HG03575 (cell line): Measurements from ENCODE around the gene METRN.
"Not testable (repeated sequence)": the region's sequence is repeated elsewhere in the genome, so short reads cannot be mapped to it uniquely, and the experiment has no call there.

Experiments used
- ATAC-seq: cut with Tn5 transposase; IDR thresholded peaks from one replicate; pipeline ENCODE4 v1.9.1; 2021; ENCODE audit not compliant: unreplicated experiment, insufficient number of reproducible peaks, low FRiP score; ENCODE audit errors: extremely low read depth

Gene METRN

GRCh38 chr16:706189-707061, 8.5 kb upstream of the METRN start:
- ATAC-seq: no peak

GRCh38 chr16:707062-707538, 7.8 kb upstream of the METRN start:
- no peak for ATAC-seq

- ATAC-seq: no peak
Observed at GRCh38 chr16:708019-708418, 6.9 kb upstream of the METRN start.

DNA sequence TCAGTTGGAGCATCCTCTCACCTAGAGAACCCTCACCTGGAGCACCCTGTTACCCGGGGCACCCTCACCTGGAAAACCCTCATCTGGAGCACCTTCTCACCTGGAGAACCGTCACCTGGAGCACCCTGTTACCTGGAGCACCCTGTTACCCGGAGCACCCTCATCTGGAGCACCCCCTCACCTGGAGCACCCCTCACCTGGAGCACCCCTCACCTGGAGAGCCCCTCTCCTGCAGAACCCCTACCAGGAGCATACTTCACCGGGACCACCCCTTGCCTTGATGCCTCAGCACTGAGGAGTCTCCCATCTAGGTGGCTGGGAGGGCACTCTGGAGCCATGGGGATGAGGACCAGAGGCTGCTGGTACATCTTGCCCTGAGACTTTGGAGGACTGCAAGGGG, 6.0 kb upstream of the METRN start:
- ATAC-seq: no peak

- ATAC-seq: no peak
Observed at GRCh38 chr16:709566-710499, 5.1 kb upstream of the METRN start.

GRCh38 chr16:710500-711075, 4.3 kb upstream of the METRN start:
- no peak for ATAC-seq

- ATAC-seq: no peak
Observed at GRCh38 chr16:711084-711483, 3.8 kb upstream of the METRN start.

DNA sequence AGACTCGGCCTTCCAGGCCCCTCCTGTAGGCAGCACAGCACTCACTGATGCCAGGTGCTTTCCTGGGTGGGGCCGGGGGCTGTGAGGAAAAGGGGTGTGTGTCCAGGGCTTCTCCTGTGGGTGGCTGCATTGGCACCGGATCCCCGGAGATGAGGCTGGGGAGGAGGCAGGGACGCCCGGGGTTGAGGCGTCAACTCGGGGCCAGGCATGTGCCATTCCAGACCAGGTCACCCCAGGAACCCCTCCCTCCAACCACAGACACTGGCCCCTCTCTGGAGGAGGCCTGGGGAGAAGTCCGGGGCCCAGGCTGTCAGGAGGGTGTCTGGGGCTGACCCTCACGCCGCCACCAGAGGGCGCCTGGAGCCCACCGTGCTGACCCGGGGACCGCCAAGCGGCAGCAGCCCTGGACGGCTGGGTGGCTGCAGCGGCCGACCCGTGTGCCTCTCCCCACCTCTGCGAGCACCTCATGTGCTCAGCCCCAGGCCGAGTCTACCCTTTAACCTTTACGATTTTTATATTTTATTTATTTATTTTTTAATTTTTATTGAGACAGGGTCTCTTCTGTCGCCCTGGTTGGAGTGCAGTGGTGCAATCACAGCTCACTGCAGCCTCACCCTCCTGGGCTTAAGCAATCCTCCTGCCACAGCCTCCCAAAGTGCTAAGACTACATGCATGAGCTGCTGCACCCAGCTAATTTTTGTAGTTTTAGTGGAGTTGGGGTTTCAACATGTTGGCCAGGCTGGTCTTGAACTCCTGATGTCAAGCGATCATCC, 3.2 kb upstream of the METRN start:
- no peak for ATAC-seq

GRCh38 chr16:712740-713250, 2.1 kb upstream of the METRN start:
- not testable (repeated sequence) for ATAC-seq

DNA sequence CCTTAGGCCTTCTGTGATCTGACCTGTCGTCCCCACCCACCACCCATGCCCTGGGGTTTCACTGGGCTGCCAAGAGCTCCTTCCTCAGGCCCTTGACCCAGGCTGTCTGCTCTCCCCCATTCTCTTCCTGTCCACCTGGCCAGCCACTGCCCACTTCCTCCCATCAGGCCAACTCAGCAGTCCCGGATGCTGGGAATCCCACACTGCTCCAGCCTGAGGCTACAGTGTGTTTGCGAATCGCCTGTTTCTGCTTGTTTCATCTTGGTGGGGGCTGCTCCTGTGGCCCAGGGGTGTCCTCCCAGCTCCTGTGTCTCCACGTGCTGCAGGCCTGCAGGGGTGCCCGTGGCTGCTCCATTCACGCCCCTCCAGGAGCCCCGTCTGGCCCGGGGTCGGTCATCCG, 839 bp upstream of the METRN start:
- ATAC-seq: no peak

DNA sequence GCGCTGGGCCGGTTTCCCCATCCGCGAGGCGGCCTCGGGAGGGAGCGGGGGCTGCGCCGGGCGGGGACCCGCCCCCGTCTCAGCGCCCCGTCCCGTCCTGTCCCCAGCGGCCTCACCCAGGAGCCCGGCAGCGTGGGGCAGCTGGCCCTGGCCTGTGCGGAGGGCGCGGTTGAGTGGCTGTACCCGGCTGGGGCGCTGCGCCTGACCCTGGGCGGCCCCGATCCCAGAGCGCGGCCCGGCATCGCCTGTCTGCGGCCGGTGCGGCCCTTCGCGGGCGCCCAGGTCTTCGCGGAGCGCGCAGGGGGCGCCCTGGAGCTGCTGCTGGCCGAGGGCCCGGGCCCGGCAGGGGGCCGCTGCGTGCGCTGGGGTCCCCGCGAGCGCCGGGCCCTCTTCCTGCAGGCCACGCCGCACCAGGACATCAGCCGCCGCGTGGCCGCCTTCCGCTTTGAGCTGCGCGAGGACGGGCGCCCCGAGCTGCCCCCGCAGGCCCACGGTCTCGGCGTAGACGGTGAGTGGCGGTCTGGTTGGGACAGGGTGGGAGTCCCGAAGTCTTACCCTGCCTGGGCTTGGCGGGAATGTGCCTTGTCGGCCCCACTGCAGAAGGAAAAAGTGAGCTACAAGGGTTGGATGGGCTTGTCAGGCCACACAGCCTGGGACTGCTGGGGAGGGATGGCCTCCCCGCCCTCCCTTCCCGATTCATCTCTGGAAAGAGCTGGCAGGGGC, 720 bp downstream of the METRN start:
- no peak for ATAC-seq

DNA sequence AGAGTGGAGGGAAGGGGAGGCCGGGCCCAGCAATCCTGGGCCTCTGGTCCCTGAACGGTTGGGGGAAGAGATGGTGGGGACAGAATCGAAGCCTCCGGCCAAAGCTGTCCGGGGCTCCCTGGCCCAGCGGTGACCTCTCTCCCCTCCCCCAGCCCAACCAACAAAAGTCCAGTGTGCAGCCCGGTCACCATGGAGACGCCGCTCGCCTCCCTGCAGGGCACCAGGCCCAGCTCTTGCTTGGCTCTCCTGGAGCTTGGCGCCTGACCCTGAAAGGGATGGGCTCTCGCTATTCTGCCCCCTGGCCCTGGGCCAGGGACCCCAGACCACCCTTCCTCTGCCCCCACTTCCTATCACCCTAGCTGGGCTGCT, 1.3 kb downstream of the METRN start:
- ATAC-seq: no peak

- ATAC-seq: no peak
Observed at GRCh38 chr16:716768-717325, 1.9 kb downstream of the METRN start.

- no peak for ATAC-seq
Observed at GRCh38 chr16:717450-718245, 2.7 kb downstream of the METRN start.

- no peak for ATAC-seq
Observed at GRCh38 chr16:718389-718788, 3.5 kb downstream of the METRN start.

GRCh38 chr16:718922-719321, 4.0 kb downstream of the METRN start:
- ATAC-seq: no peak

DNA sequence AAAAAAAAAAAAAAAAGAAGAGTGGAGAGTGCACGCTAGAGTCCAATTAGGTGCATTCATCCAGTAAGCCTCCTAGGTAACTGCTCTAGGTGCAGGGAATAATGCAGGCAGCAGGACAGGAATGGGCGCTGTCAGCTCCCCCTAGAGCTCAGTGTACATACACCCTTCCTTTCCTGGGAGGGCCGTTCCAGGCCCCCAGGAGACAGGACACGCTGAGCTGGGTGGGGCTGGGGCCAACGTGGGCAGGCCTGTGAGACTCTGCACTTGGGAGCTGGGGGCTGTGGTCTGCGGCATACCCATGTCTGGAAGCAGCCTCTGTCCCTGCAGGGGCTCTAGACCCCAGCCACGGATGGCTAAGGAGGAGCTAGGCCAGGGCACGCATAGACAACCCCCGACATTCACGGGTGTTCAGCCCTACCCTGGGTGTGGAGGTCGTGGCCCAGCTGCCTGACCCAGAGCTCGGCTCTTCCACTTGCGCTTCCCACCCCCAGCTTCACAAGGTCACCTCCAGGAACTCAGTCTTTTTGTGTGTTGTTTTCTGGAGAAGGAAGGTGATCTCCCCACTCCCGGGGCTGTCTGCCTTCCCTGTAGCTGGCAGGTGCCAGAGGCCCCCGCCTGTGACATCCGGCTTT, 5.0 kb downstream of the METRN start:
- no peak for ATAC-seq
